ENCODE data around the gene MAGI2.

Gene MAGI2

DNA sequence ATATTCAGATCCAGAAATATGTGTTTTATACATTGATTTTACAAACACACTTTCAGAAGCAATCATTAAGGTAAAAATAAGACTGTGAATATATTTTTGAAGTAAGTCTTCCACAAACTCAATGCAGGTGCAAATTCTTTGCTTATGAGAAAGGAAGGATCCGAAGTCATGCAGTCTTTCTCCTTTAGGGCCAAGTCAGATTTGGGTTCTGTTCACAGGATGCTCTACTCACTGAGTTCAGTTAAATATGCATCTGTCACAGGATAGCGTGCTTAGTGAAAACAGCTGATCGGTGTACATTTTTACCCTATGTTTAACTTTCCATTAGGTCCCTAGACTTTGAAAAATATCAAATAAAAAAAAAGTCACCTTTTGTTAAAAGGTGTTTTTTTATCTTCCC, 1046.4 kb downstream of the MAGI2 start:
- DNase-seq (ENCODE audit: low spot score), result no peak

DNA sequence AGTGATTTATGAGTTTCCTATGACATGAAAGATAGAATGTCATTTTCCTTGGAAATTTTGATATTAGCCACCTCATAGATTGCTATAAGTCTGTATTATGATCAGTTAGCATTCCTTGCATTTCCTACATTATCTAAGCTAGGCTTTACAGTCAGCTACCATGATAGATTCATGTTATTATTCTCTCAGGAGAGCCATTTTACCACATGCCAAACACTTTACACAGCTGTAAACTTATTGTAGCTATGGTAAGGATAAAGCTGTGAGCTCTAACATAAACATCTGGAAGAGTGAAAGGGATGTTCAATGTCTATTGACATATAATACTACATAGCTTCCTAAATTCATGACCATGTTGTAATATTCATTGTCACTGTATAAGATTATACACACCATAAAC, 1046.9 kb downstream of the MAGI2 start:
- no peak for DNase-seq (ENCODE audit: low spot score)

DNA sequence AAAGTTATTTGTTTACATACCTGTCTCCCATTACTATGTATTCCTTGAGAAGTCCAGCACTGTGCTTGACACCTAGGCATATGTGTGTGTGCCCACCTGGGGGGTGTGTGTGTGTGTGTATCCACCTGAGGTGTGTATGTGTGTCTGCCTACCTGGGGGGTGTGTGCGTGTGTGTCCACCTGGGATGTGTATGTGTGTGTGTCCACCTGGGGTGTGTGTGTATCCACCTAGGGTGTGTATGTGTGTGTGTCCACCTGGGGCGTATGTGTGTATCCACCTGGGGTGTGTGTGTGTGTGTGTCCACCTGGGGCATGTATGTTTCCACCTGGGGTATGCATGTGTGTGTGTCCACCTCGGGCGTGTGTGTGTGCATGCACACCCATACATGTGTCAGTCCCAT, 1051.4 kb downstream of the MAGI2 start:
- DNase-seq (ENCODE audit: low spot score), result no peak

DNA sequence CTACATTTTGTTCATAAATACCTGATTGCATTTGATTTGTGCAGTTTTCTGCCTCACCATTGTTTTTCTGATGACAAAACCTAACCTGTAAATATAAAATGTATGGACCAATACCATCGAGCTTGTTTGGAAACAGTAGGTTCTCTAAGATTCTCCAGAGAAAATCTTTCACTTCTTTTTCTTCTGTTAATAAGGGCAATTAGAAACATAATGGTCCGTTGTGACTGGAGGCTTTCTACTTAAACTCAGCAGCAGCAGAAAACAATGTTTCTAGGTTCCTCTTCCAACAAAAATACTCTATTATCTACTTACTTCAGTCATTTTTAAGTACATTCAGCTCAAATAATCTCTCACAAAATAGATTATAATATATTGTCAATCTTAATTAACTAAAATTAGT, 1053.4 kb downstream of the MAGI2 start:
- DNase-seq (ENCODE audit: low spot score), result no peak

DNA sequence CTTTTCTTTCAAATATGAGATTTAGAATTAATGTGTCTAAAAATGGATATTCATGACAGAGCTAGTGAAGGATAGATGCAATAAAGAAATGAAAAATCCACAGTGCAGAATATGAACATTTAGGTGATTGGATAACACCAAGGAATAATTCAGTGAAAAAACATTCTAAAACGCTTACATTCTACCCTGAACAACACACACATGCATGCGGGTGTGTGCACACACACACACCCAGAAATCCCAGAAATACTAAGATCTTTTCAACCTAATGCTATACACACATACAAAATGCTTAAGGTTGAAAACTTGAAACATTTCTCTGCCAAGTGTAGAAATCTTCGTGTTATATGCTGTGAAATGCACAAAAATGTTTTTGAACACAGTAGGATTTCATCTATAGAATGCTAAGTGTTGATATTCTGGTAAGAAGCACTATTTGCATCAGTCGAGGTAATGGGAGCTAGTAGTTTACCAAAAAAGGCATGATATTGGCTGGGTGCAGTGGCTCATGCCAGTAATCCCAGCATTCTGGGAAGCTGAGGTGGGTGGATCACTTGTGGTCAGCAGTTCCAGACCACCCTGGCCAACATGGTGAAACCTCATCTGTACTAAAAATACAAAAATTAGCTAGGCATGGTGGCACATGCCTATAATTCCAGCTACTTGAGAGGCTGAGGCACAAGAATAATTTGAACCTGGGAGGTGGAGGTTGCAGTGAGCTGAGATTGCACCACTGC, 1054.3 kb downstream of the MAGI2 start:
- DNase-seq (ENCODE audit: low spot score), result no peak

DNA sequence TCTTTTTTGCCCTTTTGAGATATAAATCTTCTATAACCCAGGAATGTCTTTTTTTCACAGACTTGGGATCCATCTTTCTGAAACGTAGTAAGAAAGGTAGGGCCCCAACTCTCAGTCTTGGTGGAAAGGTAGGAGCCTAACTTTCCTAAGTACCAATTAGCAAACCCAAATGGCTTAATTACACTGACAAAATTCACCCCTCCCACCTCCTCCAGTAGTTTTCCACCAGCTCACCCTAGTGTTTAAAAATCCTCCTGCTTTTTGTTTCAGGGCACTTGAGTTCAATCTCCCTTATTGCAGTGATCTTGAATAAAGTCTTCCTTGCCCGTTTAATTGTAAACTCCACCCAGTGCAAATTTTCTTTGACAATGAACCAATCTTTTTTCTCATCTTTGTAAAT, 1054.9 kb downstream of the MAGI2 start:
- no peak for DNase-seq (ENCODE audit: low spot score)

DNA sequence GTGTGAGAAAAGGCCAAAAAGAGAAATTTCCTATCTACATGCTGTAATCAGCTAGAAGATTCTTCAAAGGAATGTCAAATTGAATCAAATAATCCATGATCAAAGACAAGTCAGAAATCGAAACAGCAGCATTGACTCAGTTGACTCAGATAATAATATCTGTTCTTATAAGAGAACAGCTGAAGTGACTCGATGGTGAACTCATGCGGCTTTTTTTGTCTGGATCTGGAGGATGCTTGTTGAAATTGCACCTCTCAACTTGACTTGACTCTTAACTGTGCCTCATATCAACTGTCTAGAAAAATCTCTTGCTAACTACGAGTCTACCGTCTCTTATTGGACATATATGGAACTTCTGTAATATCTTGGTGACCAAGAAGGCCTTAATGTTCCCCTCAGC, 1055.4 kb downstream of the MAGI2 start:
- DNase-seq (ENCODE audit: low spot score), result no peak

DNA sequence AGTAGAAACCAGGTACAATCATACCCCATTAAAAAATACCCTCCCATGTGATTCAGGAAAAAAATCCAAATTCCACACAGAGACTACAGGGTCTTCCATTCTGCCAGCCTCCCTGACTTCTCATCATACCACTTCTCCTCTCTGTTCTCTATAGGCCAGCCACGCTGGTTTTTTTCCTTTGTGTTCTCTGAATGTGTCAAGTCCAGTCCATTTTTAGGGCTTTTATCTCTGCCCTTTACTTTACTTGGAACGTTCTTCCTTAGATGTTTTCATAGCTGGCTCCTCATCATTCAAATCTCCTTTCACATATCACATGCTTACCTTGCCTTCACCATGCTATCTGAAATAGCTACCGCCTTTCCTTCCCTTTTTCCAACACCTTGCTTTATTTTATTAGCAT, 1057.3 kb downstream of the MAGI2 start:
- no peak for DNase-seq (ENCODE audit: low spot score)

DNA sequence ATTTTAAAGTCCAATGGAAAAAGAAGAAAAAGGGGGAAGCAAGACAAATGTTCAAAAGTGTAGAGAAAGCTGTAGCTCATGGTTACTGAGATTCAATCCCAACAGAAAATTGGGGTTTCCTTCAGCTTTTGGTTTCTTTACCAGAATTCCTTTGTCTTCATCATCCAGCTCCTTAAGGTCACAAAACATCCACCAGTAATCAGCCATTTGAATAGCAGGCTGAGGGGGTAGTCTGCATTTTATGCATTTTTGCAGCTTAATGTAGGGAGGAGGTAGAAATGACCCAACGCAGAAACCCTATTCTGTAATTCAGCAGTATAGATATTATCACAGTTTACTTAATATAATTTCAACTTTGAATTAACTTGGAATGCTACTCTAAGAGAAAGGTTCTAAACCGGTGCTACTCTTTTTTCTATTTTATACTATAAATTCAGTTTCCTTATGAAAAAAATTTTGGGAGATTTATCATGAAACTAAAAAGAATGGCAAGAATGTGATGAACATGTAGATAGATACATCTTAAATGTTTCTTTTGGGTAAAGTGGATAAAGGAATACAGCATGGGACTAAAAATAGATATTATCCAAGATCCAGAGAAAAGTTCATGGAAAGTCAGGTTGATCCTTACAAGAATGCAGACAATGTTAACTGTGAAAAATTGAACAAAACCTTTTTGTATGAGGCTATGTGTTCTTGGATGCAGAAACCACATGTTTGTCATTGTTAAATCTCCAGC, 1058.0 kb downstream of the MAGI2 start:
- DNase-seq (ENCODE audit: low spot score), result no peak

DNA sequence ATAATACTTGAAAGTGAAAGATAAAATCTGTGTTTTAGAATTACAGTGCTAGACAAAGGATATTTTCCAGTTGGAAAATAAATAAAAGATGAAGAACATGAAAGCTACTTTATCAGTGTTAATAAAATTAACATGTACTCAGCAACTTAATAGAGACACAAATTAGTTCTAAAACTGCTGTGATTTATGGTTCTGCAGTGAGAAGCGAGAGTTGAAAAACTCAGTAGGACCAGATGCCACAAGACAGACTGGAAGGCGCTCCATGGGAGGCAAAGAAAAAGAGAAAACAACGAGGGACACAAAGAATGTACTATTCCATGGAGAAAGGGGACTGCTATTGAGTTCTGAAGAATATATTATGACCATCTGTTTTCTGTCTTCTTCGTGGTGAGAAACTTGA, 1064.4 kb downstream of the MAGI2 start:
- DNase-seq (ENCODE audit: low spot score), result no peak

DNA sequence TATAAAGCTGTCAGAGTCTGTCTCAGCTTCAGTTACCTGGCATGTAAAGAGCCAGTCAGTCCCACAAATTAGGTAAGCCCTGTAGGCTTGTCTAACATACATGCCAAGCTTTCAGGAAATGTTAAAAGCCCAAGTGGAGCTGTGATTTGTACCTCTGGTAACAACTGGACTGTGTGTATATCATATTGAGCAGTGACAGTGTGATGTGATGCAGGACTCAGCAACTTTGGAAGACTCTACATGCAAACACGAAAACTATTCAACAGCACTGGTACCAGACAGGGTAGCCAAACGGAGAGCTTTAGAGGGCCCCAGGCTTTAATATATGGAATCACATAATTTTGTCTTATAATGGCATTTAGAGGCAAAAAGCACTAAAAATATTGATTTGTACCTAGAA, 1066.9 kb downstream of the MAGI2 start:
- DNase-seq (ENCODE audit: low spot score), result no peak

DNA sequence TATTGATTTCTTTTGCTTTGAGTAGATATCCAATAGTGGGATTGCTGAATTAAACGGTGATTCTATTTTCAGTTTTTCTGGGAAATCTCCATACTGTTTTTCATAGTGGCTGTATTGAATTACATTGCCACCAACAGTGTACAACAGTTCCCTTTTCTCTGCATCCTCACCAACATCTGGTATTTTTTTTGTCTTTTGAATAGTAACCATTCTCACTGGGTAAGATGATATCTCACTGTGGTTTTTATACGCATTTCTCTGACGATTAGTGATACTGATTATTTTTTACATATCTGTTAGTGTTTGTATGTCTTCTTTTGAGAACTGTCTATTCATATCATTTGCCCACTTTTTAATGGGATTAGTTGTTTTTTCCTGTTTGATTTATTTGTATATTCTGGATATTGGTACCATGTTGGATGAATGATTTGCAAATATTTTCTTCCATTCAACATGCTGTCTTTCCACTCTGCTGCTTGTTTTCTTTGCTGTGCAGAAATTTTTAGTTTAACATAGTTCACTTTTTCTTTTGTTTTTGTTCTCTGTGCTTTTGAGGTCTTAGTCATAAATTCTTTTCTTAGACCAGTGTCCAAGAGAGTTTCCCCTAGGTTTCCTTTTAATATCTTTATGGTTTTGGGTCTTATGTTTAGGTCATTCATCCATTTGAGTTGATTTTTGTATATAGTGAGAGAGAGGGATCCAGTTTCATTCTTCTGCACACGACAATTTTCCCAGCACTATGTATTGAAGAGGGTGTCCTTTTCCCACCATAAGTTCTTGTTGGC, 1070.2 kb downstream of the MAGI2 start:
- no peak for DNase-seq (ENCODE audit: low spot score)

DNA sequence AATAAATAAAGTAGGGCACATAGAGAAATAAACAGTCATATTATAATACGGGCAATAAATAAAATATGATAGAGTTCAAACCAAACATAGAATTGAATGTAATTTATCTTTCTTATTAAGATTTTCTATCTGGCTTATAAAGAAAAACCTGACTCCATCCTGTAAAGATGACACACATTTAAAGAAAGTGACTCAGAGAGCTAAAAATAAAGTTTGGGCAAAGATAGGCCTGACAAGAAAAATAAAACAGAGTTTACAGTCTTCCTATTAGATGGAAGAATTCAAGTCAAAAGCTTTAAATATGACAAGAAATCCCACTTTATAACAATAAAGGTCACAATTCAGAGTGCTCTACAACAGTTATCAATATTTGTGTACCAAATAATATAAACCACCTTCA, 1074.3 kb downstream of the MAGI2 start:
- DNase-seq (ENCODE audit: low spot score), result no peak

DNA sequence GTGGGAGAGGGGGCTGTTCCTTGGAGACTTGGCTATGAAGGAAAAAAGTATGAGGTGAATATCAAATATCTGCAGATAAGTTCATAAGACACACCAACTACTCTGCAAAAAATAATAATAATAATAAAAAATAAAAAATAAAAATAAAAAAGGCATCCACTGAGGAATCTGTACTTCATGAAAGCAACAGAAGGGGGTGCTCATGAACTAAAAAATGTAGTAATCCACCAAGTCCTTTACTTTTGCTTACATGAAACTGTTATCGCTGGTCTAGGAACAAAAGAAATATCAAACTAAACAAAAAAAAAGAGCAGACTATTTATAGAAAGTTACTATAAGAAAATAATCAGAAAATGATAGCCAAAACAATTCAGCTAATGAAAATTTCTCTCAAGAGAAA, 1075.9 kb downstream of the MAGI2 start:
- DNase-seq (ENCODE audit: low spot score), result no peak

DNA sequence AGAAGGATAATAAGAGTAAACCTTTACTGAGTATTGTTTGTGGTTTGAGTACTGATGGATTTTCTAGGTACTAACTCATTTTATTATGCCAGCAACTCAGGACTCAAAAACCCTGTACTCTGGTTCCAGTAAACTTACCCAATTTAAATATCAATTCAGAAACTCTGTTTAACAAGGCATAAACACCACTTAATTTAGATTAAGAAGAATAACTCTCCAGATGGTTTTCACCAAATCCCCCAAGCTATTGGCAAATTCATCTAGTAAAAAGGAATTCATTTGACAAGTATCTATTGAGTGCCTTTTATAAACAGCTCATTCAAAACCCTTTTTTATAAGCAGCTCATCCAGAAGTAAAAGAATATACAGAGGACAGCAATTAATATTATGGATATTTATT, 1082.5 kb downstream of the MAGI2 start:
- no peak for DNase-seq (ENCODE audit: low spot score)

DNA sequence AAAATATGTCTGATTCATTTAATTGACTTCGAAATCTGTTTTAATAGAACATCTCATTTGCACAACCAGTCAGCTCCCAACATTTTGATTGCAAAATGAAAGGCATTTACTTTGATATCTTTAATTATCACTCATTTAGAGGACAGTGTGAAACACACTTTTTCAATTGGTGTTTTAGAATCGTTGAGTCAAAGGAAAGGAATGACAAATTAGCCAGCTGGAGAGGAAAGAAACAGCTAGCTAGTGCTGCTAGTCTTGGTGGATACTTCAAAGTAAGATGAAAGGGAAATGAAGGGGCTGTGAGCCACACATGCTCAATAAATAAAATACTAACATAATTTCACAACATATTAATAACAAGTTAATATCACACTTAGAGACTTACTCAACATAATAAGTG, 1084.7 kb downstream of the MAGI2 start:
- DNase-seq (ENCODE audit: low spot score), result no peak

DNA sequence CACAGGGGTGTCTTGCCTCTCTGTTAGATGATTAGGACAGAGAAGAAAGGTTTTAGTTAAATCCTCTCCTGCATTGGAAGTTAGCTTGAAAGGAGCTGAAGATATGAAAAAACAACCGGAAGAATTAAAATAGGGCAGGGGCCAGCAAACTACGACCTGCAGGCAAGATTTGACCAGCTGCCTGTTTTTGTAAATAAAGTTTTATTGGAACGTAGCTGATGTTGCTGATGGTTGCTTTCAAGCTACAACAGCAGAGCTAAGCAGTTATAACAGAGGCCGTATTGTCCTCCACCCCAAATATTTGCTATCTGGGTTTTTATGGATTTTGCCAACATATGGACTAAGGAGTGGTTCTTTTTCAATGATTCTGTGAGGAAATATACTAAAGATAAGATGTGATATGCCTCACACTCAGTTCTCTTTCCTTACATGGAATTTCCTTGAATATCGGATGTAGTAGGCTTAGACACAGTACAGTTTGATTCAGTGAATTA, 1086.1 kb downstream of the MAGI2 start:
- DNase-seq (ENCODE audit: low spot score), result no peak

DNA sequence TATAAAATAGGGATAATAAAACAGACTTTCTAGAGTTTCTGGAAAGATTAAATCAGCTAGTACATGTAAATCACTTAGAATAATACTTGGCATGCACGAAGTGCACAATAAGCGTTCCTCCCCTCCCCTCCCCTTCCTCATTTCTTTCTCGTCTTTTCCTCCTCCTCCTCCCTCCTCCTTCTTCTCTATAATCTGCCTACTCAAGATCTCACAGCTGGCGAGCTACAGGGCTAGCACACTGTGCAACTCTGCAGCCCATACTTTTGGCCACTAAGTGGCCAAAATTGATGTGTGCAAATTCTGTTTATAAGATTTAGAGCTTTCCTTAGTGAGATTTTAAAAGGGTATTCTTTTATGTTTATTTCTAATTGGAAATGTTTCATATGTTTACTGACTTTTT, 1089.6 kb downstream of the MAGI2 start:
- DNase-seq (ENCODE audit: low spot score), result no peak

DNA sequence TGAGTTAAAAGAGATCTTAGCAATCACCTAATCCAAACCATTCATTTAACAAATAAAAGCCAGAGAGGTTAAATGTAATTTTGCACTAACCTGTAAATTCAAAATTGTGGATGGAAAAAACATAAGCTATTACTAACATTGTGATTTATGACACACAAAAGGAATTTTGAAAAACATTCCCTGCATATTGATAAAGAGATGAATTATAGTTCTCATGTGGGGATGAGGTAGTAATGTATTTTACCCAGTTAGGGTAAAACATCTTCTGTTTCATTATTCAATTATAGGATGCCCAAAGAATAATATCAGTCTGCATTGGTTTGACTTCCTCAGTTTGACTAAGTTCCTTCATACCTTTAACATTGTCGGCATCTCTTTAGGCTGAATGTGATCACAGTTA, 1093.6 kb downstream of the MAGI2 start:
- no peak for DNase-seq (ENCODE audit: low spot score)

DNA sequence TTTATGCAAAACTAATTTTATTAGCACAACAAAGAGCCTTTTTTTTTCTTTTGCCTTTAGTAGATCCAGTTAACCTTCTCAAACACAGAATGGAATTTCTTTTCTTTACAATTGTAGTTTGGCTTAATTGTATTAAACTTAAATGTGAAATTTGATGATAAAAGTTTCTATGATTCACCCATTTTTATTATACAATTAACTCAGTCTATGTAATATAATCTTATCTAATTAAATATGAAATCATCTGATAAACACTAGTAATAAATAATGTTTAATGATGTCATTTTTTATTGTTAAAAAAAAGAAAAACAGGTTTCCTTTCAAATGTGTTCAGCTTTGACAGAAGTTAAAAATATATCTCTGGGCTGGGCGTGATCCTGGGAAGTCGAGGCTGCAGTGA, 1095.8 kb downstream of the MAGI2 start:
- DNase-seq (ENCODE audit: low spot score), result no peak

DNA sequence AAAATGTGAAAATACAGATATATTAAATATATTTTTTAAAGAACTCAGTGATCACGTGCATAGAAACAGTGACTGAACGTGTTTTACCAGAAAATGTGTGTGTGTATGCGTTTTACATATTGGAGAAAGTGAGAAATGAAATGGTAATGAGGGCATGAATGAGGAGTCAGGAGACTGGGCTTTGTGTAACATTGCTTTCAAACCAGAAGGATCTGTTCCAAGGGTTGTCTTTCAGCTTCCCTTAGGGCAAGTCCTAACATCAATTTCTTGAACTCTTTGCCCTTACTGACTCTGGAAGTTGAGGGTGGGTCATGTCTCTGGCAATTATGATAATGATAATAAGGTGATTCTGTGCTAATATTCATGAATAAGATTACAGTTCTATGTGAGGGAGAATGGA, 1097.6 kb downstream of the MAGI2 start:
- DNase-seq (ENCODE audit: low spot score), result no peak

DNA sequence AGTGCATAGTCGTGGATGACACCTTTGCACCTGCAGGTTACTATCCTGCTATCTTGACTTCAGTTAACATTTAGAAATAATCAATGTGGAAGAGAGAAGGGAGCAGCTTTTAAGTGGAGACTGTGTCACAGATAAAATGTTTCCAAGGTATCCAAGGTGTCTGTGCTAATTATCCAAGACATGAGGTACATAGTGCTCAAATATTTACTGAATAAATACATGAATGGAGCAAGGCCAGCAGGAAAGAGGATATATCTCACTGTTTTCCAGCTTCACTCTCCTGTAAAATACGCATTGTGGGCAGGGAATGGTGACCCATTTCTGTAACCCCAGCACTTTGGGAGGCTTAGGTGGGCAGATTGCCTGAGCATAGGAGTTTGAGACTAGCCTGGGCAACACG, 1102.5 kb downstream of the MAGI2 start:
- no peak for DNase-seq (ENCODE audit: low spot score)

DNA sequence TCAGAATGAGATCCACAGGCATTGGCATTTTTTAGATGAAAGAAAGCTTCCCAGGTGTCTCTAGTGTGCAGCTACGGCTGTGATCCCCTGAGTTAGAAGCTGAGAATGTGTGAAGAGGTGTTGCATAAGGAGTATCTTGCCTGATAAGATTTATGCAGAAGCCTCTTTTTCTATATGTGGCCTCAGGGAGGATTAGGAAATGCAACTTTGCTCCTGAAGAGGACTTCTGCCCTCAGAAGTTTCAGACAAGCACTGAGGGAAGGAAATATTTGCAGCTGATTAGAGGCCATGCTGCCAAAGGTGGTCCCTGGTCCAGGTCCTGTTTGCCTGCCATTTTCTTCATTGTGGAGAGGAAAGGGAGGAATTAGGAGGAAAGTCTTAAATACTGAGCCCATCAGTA, 1103.1 kb downstream of the MAGI2 start:
- DNase-seq (ENCODE audit: low spot score), result no peak

Data from globus pallidus (tissue), 1 donor.